Stimulated activated CD4-positive, alpha-beta T cell treated with anti-CD3 and anti-CD28 coated beads, Interleukin-4, amount 100 ng/mL, for 48 hours (primary cell): ENCODE results near the gene ZNF281.
A peak's percentile ranks its signal among the peaks of the same experiment; 100 is the strongest.
"Not testable (repeated sequence)": the region's sequence is repeated elsewhere in the genome, so short reads cannot be mapped to it uniquely, and the experiment has no call there.

Experiments
- DNase-seq, 2 donors: peaks; one replicate each; pipeline ENCODE4 v3.0.0-alpha.2; 2020; ENCODE audit warnings: low read depth in 2 of 2

ZNF281 gene

DNA sequence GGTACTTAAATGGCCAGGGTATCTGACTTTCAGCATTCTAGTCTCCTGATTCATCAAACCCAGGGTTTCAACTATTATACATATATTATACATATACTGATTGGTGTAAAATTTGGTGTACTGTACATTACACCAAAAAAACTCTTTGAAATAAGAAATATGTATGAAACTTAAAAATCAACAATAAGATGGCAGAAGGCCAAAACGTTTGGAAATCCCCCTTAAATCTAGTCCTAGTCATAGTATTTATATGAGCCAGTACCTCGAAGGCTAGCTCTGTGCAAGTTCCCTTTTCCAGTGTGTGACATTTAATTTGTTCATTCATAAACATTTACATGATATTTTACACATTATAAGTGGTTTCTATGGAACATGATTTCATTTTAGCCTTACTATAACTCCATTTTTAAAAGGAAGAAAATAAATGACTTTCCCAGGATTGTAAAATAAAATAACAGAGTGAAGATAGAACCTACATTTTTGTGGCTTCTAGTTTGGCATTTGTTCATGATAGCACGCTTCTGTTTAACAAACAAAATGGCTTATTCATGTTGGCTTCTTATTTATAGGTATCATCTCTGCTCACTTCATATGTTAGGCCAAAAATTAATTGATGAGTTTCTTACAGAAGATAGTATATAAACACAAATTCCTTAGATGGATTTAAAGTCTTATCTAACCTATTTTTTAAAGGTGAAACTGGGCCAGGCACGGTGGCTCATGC, 18.8 kb upstream of the ZNF281 start:
- DNase-seq, result no peak

DNA sequence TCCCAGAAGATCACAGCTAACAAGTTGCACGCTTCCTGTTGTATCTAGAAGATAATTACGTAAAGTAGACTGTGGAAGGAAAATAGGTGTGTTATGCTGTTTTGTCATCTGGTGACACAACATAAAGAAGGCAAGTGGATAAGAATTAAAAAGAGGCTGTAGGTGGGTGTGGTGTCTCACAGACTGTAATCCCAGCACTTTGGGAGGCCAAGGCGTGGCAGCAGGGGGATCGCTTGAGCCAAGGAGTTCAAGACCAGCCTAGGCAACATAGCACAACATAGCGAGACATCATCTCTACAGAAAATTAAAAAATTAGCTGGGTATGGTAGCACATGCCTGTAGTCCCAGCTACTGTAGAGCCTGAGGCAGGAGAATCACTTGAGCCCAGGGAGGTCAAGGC, 17.9 kb upstream of the ZNF281 start:
- no peak for DNase-seq

GRCh38 chr1:200426196-200426595, 16.4 kb upstream of the ZNF281 start:
- DNase-seq, result no peak

DNA sequence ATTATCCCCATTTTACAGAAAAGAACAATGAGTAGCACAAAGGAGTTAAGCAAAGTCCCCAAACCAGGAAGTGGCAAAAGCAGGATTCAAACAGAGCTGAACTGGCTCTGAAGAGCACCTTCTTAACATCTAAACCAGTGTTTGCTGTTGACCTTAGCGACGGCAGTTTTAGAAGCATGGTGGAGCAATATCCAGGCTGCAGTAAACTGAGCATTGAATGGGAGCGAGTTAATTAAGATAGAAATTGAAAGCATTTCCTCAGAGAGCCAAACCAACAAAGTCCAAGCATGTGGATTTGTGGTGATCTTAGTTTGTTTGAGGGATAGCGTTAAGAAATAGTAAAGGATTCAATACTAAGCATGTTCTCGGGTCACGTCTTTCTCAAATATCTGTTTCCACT, 13.4 kb upstream of the ZNF281 start:
- DNase-seq, result no peak

DNA sequence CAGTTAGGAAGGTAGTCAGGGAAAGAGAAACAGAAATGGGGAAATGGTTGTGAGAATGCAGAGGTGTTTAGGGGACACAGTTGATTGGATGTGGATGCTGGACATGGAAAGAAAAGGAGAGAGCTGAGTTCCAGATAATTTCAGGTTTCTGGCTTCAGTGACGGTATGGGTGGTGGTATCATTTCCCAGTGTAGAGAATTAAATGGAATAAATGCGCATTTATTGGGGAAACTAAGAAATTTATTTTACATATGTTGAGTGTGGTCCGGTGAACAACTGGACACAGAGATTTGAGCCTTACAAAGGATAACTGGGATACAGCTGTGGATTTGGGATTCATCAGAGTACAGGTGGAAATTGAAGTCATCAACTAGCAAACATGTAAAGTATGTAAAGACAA, 12.4 kb upstream of the ZNF281 start:
- no peak for DNase-seq

DNA sequence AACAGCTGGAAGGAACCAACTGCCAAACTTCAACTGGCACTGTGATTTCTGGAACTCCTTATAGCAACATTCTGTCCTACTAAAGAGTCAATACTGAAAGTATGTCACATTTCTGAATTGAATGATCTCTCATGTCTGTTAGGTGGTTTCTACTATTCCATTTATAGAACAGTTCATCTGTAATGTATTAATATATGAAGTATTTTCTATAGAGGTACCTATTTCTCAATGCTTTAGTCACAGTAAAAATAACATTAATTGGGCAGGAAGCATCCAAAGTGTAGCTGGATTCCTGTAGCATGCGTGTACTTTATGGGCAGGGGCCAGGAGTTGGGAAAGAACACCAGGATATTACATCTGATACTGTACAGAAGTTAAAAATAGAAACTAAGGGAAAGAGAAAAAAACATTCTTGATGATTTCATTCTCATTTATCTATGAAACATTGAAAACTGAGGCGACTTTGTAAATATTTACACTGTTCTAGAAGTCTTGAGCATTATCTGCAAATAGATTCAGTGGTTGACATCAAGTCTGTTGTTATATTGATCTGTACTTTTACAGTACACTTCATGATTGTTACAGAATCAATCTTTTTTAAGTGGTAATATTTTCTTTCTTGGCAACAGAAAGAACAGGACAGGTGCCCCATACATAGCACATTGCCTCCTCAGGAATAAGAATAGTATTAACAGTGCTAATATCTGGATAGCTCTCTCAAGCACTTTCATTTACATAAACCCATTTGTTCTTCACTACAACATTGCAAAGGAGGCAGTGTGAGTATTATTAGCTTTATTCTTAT, 6.2 kb upstream of the ZNF281 start:
- DNase-seq, result no peak

- no peak for DNase-seq
Observed at GRCh38 chr1:200415227-200415626, 5.4 kb upstream of the ZNF281 start.

DNA sequence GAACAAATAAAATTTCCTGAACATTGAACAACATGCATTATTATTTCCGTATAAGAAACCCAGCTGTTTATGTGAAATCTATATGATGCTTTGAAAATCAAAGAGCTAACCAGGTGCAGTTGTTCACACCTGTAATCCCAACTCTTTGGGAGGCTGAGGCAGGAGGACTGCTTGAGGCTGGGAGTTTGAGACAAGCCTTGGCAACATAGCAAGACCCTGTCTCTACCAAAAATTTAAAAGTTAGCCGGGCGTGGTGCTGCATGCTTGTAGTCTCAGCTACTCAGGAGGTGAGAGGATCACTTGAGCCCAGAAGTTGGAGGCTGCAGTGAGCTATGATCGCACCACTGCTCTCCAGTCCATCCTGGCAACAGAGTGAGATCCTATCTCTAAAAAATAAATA, 4.8 kb upstream of the ZNF281 start:
- no peak for DNase-seq

- not testable (repeated sequence) for DNase-seq
Observed at GRCh38 chr1:200413766-200414165, 3.9 kb upstream of the ZNF281 start.

DNA sequence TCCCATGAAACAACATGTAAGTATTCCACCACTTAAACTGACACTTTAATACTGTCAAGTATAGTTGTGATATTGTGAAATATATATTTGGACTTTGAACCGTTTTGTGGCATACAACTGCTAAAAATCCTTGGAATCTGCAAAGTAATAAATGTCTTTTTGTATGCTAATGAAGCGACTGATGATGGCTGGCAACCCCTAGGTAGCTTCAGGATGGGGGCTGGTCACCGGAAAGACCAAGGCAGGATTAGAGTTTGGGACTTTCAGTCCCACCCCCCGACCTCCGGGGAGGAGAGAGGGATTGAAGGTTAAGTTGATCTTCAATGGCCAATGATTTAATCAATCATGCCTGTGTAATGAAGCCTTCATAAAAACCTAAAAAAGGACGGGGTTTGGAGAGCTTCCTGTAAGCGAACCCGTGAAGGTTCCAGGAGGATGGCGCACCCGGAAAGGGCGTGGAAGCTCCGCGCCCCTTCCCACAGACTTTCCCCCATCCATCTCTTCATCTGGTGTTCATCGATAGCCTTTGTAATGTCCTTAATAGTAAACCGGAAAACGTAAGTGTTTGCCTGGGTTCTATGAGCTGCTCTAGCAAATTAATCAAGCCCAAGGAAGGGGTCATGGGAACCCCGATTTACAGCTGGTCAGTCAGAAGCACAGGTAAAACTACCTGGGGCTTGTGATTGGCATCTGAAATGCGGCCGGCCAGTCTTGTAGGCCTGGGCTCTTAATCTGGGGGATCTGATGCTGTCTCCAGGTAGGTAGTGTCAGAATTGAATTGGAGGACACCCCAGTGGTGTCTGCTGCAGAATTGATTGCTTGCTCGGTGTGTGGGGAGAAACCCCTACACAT, 1.8 kb upstream of the ZNF281 start:
- DNase-seq, result no peak

DNA sequence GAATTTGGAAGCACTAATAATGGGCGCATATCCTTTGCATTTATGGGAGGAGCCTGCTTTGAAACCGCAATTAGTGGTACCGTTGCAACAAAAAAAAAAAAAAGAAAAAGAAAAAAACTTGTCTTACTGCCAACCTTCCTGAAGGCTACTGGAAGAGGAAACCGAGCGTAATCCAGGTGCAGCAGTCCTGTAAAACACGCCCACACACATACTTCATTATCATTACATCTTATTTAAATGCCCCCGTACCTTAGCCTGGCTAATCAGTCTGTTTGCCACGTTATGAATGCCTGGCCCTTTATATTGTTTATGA, 686 bp upstream of the ZNF281 start:
- DNase-seq, result no peak

DNA sequence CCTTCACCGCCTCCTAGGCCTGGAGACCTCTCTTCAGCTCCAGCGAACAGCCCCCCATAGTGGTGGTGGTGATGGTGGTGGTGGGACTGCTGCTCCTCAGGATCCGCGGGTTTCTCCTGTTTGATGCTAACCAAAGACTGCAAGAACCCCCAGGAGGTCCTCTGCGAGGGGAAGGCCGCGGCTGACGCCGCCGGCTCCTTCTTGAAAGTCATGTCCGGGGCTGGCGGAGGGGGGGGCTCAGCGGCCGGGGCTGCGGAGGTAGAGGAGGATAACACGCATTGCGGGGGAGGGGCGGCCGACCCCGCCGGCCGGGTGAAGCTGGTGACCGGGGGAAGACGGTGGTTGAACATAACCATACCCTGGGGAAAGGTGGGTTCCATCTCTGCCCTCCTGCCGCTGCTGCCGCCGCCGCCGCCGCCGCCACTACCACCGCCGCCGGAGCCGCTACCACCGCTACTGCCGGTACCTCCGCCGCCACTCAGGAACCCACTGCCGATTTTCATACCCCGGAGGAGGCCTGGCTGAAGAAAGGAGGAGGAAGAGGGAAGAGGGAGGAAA, 554 bp downstream of the ZNF281 start:
- peak; percentile 22 to 32 for DNase-seq

DNA sequence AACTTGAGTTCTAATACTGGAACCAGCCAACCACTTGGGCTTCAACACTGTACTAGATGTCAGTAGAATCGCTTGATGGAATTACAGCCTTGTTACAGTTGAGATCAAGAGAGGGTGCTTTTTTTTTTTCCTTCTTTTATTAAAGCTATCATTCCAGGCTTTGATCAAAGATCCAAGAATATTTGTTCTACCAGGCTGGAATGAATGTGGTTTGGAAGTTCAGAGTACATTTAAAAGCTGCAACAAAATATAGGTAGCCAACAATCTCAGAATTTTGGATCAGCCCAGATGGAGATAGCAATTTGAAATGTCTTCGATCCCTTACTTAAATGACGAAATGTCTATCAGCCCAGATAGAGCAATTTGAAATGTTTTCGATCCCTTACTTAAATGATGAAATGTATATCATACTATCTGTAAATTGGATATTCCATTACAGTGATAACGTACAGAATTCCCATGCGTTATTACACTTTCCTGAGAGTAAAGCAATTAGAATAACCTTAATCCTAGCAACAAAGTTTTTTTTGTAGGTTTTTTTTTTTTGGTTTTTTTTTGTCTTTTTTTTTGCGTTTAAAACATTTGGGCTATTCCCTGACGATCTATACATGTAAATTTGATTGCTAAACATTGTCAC, 3.6 kb downstream of the ZNF281 start:
- DNase-seq, result no peak

GRCh38 chr1:200405264-200405663, 4.6 kb downstream of the ZNF281 start:
- DNase-seq, result no peak

- no peak for DNase-seq
Observed at GRCh38 chr1:200401708-200402107, 8.1 kb downstream of the ZNF281 start.

GRCh38 chr1:200401263-200401662, 8.6 kb downstream of the ZNF281 start:
- no peak for DNase-seq

- DNase-seq, result no peak
Observed at GRCh38 chr1:200400556-200400955, 9.3 kb downstream of the ZNF281 start.

GRCh38 chr1:200399860-200400259, 10.0 kb downstream of the ZNF281 start:
- DNase-seq, result no peak

- DNase-seq, result no peak
Observed at GRCh38 chr1:200398373-200398772, 11.5 kb downstream of the ZNF281 start.

- DNase-seq, result no peak
Observed at GRCh38 chr1:200392625-200393185, 17.1 kb downstream of the ZNF281 start.

DNA sequence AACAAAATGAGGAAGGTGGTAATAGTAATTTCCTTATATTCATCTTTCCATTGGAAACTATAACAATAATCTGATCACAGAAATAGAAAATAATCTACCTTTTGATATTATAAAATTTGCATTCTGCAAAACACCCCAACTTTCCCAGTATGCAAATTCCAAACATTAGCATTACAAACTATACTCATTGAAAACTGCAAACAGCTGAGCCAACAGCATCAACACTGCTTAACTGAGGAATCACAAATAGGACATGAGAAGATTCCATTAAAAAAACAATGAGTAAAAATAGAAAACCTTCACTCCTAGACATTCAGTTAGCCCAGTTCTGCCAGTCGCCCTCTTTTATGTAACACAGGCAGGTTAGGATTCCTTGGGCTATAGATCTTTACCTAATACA, 18.1 kb downstream of the ZNF281 start:
- DNase-seq, result no peak
